Stimulated activated CD8-positive, alpha-beta memory T cell treated with anti-CD3 and anti-CD28 coated beads, Interleukin-7, amount 100 ng/mL, for 48 hours (primary cell): ENCODE measurements around the gene KIF5A.
"Not testable (repeated sequence)": the region's sequence is repeated elsewhere in the genome, so short reads cannot be mapped to it uniquely, and the experiment has no call there.

ENCODE experiments used
- DNase-seq, 2 donors: peaks; one replicate each; pipeline ENCODE4 v3.0.0-alpha.2; 2020; ENCODE audit warnings: low read depth in 1 of 2; ENCODE audit errors: extremely low read depth in 1 of 2

The KIF5A gene

DNA sequence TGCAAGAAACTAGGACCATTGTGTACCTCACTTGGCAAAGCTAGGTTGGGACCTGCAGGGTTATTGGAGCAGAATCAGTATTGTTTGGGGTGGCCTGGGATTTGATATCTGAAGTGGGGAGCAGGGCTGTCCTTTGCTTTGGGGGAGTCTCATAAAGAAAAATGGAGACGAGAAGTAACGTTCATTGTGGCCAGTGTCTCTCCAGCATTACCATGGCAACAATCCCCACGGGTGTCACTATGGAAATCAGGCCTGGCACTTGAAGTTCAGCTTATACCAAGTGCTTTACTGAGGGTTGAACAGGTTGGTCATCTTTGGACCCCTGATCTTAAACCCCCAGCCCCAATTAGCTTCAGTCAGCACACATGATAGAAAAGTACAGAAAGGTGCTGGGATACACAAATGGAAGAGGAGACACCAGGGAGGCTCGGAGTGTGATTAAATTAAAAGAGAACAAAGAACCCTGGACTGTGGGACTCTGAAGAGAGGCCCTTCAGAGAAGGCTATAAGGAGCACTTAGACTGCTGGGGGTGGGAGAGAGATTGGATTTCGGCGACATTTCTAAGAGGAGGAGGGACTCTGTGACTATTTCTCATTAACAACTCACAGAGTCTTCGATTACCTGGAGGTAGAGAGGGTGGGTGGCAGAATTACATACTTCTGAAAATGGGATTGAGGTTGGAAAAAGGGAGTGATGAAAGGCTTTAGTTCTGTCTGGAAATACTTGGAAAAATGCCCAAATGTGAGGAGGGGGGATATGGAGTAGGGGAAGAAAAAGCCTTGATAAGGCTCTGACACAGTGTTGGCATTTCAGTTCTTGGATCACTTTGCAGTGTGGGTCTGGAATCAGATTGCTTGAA lies 3.7 kb downstream of the KIF5A start:
- DNase-seq = no peak

GRCh38 chr12:57554453-57554852 lies 4.6 kb downstream of the KIF5A start:
- DNase-seq = no peak

GRCh38 chr12:57554897-57555296 lies 5.1 kb downstream of the KIF5A start:
- DNase-seq = no peak

DNA sequence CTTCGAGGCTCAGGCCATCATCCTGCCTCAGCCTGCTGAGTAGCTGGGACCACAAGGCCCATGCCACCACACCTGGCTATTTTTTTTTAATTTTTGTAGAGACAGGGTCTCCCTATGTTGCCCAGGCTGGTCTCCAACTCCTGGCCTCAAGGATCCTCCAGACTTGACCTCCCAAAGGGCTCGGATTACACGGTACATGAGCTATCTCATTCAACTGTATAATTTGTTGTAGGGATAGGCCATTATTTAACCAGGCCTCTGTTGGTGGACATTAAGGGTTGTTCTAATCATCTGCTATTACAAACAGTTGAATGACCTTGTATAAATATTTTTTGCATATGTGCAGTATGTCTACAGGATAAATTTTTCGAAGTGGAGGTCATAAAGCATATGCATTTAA lies 9.0 kb downstream of the KIF5A start:
- DNase-seq = no peak

DNA sequence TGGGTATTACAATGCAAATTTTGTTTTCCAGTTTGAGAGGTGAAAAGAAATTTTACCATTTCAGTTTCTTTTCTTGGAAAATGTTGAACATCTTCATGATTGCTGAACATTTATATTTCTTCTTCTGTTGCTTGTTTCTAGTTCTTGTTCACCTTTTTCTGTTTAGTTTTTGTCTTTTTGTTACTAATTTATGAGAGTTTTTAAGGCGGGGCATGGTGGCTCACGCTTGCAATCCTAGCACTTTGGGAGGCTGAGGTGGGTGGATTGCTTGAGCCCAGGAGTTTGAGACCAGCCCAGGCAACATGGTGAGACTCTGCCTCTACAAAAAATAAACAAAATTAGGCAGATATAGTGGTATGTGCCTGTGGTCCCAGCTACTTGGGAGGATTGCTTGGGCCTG lies 10.7 kb downstream of the KIF5A start:
- no peak for DNase-seq

DNA sequence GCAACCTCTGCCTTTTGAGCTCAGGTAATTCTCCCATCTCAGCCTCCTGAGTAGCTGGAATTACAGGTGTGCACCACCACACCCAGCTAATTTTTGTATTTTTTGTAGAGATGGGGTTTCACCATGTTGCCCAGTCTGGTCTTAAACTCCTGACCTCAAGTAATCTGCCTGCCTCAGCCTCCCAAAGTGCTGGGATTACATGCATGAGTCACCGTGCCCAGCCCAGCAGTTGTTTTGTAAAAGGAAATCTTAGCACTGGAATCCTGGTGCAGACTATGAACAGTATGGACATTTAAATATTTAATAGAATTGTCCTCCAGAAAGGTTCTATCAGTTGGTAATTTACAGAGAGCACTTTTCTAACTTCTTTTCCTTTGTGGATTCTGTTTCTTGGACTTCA lies 11.3 kb downstream of the KIF5A start:
- not testable (repeated sequence) for DNase-seq

DNA sequence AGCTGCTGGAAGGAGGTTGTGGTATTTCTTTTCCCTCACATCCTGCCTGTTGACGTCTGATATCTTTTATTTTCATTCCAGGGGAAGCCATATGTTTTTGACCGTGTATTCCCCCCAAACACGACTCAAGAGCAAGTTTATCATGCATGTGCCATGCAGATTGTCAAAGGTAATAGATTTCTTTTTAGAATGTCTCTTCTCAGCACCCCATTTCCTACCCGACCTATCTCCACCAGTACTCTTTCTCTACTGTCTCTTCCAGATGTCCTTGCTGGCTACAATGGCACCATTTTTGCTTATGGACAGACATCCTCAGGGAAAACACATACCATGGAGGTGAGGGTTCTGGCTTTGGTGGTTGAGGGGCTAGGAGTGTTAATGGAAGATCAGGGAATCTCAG lies 13.5 kb downstream of the KIF5A start:
- DNase-seq = no peak

DNA sequence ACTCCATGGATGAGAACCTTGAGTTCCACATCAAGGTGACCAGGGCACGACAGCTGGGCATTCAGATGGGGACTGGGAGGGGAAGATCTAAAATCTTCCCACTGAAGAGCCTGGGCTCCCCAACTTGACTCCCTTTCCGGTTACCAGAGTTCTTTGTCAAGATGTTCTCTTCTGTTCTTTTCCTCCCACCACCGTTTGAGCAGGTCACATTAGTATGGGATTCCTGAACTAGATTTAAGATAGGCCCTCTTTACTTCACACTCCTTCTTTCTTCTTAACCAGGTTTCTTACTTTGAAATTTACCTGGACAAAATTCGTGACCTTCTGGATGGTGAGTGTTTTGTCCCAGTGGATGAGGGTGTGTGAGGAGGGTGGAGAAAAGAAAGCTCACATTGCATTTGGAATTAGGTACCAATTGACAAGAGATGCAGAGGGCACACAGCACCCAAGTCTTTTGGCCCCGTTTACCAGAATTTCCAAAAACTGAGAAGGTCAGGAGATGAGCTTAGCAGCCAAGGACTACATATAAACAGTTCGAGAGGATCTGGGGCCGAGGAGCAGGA lies 14.4 kb downstream of the KIF5A start:
- DNase-seq = no peak

GRCh38 chr12:57568838-57569237 lies 19.0 kb downstream of the KIF5A start:
- no peak for DNase-seq

DNA sequence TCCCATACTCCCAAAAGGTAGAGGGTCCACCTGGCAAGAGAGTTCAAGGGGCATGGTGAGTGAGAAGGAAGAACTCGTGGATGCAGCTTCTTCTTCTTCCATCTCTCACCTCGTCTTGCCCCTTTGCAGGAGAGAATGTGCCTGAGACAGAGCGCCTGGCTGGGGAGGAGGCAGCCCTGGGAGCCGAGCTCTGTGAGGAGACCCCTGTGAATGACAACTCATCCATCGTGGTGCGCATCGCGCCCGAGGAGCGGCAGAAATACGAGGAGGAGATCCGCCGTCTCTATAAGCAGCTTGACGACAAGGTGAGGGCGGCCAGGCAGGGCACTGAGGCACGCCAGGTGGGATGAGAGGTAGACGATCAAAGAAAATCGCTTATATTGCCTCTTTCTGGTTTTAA lies 20.0 kb downstream of the KIF5A start:
- DNase-seq = no peak

- DNase-seq = not testable (repeated sequence)
These were observed 20.6 kb downstream of the KIF5A start for GRCh38 chr12:57570438-57570837.

GRCh38 chr12:57571926-57572762 lies 22.3 kb downstream of the KIF5A start:
- DNase-seq = no peak

DNA sequence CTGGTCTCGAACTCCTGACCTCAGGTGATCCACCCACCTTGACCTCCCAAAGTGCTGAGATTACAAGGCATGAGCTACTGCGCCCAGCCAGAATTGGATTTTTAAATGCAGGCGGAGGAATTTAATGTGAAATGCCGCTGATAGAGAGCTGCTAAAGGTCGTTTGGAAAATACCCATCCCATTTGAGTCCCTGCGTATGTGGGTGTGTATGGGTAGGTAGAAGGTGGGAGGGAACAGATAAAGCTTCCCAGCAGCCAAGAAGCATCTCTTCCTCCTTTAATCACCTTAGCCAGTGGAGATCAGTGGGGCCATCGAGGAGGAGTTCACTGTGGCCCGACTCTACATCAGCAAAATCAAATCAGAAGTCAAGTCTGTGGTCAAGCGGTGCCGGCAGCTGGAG lies 25.0 kb downstream of the KIF5A start:
- no peak for DNase-seq

GRCh38 chr12:57575771-57576612 lies 26.1 kb downstream of the KIF5A start:
- no peak for DNase-seq

DNA sequence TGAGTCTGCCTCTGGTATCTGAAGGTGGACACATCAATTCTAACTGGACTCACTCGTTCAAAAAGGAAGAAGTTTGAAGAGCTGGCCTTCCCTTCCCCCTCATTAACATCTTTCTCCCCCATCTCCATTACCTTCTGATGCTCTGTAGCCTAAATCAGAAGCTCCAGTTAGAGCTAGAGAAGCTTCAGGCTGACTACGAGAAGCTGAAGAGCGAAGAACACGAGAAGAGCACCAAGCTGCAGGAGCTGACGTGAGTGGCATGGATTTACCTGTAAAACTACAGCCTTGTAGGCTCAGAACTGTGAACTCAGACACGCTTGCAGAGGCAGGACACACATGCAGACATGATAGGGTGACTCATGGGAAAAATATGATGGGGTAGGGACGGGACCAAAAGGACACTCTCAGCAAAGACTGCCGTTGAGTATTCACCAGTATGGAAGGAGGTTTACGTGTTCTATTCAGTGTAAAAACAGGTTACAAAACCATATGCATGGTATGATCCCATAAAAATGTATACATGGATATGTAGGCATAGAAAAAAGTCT lies 26.8 kb downstream of the KIF5A start:
- no peak for DNase-seq

GRCh38 chr12:57577981-57578758 lies 28.3 kb downstream of the KIF5A start:
- no peak for DNase-seq

GRCh38 chr12:57579011-57579410 lies 29.2 kb downstream of the KIF5A start:
- DNase-seq = no peak

DNA sequence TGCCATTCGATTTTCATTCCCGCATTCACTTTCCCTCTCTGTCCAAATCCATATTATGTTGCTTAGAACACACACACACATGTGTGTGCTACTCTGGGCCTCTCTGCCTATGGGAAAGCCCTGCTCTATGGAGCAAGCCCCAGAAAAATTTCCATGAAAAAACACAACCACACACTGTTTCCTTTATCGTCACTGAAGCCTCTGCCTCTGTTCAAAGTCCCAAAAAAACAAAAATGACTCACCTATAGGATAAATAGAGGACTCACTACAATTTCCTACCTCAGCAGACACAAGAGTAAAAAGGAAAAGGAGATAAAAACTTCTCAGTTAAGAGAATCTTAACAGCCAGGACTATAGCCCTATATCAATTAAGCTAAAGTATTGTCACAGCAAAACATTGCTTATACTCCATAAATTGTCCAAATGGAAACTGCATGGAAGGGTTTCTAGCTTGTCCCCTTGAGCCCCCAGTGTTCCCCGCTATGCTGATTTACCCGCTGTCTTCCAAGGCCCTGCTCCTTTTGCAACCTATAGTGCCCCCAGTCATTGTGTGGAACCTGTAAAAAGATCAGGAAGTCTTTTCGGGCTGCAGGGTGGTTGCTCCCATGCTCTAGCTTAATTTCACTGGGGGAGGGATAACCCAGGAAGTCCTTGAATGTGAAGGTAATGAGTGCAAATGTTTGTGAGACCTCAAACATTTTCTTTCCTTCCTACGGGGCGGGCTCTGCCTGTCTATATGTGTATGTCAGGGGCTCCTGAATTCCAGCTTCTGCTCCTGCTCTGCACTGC lies 30.0 kb downstream of the KIF5A start:
- no peak for DNase-seq

- no peak for DNase-seq
These were observed 30.6 kb downstream of the KIF5A start for GRCh38 chr12:57580466-57580795.
